Measurements from ENCODE around the gene RBM47.

DNA sequence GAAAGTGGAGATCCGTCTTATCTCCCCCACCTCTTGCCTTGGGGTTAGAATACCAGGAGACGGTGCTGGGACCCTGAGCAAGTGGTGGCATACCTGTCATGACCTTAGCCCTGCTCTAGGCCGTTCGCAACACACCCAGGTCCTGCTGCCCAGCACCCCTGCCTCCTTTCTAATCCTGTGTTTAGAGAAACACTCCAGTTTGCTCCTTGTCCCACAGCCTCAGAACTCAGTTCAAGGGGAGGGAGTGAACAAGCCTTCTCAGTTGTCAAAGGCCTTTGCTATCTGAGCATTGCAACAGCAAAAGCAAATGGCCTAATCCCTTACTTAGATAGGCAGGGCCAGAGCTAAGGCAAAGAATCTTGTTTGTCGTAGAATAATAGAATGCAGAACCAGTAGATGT lies 226.6 kb downstream of the RBM47 start:
- TF ChIP-seq, protein P1, sequence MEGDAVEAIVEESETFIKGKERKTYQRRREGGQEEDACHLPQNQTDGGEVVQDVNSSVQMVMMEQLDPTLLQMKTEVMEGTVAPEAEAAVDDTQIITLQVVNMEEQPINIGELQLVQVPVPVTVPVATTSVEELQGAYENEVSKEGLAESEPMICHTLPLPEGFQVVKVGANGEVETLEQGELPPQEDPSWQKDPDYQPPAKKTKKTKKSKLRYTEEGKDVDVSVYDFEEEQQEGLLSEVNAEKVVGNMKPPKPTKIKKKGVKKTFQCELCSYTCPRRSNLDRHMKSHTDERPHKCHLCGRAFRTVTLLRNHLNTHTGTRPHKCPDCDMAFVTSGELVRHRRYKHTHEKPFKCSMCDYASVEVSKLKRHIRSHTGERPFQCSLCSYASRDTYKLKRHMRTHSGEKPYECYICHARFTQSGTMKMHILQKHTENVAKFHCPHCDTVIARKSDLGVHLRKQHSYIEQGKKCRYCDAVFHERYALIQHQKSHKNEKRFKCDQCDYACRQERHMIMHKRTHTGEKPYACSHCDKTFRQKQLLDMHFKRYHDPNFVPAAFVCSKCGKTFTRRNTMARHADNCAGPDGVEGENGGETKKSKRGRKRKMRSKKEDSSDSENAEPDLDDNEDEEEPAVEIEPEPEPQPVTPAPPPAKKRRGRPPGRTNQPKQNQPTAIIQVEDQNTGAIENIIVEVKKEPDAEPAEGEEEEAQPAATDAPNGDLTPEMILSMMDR (IDR thresholded peaks at IDR 0.05): no peak
- TF ChIP-seq ZFX (IDR thresholded peaks at IDR 0.05; ENCODE audit: borderline replicate concordance): no peak
